ENCODE measurements around the gene CEMIP. TPM values are rescaled to one million over a fixed set of nuclear protein-coding genes. Genes with fewer than 3 reads are reported as not detected.
"Not testable (repeated sequence)": the region's sequence is repeated elsewhere in the genome, so short reads cannot be mapped to it uniquely, and the experiment has no call there.

The CEMIP gene
- polyA plus RNA-seq, 1 experiment, result 725 TPM

GRCh38 chr15:80958818-80959495 is 179.8 kb downstream of the CEMIP start:
- DNase-seq (ENCODE audit: low read depth), result no peak
- H3K27me3 ChIP-seq (ENCODE audit: control insufficient read depth, insufficient read depth, low read length), result no peaks in the 10 kb centered on the region
- POLR2A ChIA-PET, result no interaction called here
- TF ChIP-seq CTCF (IDR thresholded peaks at IDR 0.05; ENCODE audit: insufficient read depth, low read depth, low read length), result no peak
- no peak overlapping the region for H3K4me3 ChIP-seq (ENCODE audit: low read depth, low read length)
- CTCF ChIA-PET, result interaction anchor here (9.4 kb wide), 1 partner anchor 11 kb away, joined by 51 read pairs; no protein-coding TSS in a partner anchor
- no peaks in the 10 kb centered on the region for H3K36me3 ChIP-seq (ENCODE audit: control insufficient read depth, insufficient read depth, low read length)

DNA sequence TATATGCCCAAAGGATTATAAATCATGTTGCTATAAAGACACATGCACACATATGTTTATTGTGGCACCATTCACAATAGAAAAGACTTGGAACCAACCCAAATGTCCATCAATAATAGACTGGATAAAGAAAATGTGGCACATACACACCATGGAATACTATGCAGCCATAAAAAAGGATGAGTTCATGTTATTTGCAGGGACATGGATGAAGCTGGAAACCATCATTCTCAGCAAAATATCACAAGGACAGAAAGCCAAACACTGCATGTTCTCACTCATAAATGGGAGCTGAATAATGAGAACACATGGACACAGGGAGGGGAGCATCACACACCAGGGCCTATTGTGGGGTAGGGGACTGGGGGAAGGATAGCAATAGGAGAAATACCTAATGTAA is 186.3 kb downstream of the CEMIP start:
- H3K36me3 ChIP-seq (ENCODE audit: control insufficient read depth, insufficient read depth, low read length); POLR2A ChIA-PET; H3K4me3 ChIP-seq (ENCODE audit: low read depth, low read length); H3K27me3 ChIP-seq (ENCODE audit: control insufficient read depth, insufficient read depth, low read length); CTCF ChIA-PET; DNase-seq (ENCODE audit: low read depth): not testable (repeated sequence)

- Histone ChIP-seq H3K4me3 (ENCODE audit: low read depth, low read length) (no peak overlapping the region), H3K36me3 (ENCODE audit: control insufficient read depth, insufficient read depth, low read length) (peaks cover 4% of the 10 kb centered on the region), H3K27me3 (ENCODE audit: control insufficient read depth, insufficient read depth, low read length) (no peaks in the 10 kb centered on the region)
- no peak for DNase-seq (ENCODE audit: low read depth)
- ChIA-PET CTCF (interaction anchor here (1.9 kb wide), 1 partner anchor 299 kb away, joined by 7 read pairs; no protein-coding TSS in a partner anchor), POLR2A (no interaction called here)
- no peak for TF ChIP-seq CTCF (IDR thresholded peaks at IDR 0.05; ENCODE audit: insufficient read depth, low read depth, low read length)
Measured at GRCh38 chr15:80966431-80967197, 187.4 kb downstream of the CEMIP start.

DNA sequence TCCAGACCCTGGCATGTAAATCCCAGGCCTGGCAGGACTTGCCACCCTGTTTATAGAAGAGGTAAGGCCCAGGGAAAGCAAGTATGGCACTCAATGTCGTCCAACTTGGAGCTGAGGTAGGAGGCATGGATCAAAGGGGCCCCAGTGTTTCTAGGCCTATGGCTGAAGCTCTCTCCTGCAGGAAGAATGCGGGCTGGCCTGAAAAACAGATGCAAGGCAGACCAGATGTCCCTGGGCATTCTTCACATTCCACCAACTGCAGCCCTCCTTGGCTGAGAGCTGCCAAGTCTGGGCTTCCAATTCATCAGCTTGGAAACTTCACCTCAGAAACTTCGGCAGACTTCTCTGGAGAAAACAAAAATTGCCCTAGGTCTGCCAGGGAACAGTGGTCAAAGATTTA is 188.3 kb downstream of the CEMIP start:
- Histone ChIP-seq H3K27me3 (ENCODE audit: control insufficient read depth, insufficient read depth, low read length) (no peaks in the 10 kb centered on the region), H3K36me3 (ENCODE audit: control insufficient read depth, insufficient read depth, low read length) (peaks cover 4% of the 10 kb centered on the region), H3K4me3 (ENCODE audit: low read depth, low read length) (no peak overlapping the region)
- no peak for TF ChIP-seq CTCF (IDR thresholded peaks at IDR 0.05; ENCODE audit: insufficient read depth, low read depth, low read length)
- POLR2A ChIA-PET, result no interaction called here
- CTCF ChIA-PET, result interaction anchor here (1.9 to 5.5 kb wide), 2 partner anchors 10 to 298 kb away, joined by 7 to 51 read pairs; no protein-coding TSS in a partner anchor
- no peak for DNase-seq (ENCODE audit: low read depth)

GRCh38 chr15:80967991-80968510 is 188.9 kb downstream of the CEMIP start:
- POLR2A ChIA-PET, result interaction anchor here (0.6 kb wide), 1 partner anchor 177 kb away, joined by 3 read pairs; no protein-coding TSS in a partner anchor
- no peak for TF ChIP-seq CTCF (IDR thresholded peaks at IDR 0.05; ENCODE audit: insufficient read depth, low read depth, low read length)
- Histone ChIP-seq H3K4me3 (ENCODE audit: low read depth, low read length) (no peak overlapping the region), H3K27me3 (ENCODE audit: control insufficient read depth, insufficient read depth, low read length) (no peaks in the 10 kb centered on the region), H3K36me3 (ENCODE audit: control insufficient read depth, insufficient read depth, low read length) (peaks cover 4% of the 10 kb centered on the region)
- CTCF ChIA-PET, result interaction anchor here (0.8 to 5.5 kb wide), 8 partner anchors 10 to 513 kb away, joined by 3 to 51 read pairs (median 6); partner anchors contain the start of gene CEMIP
- DNase-seq (ENCODE audit: low read depth), result no peak

Data from BJ (cell line).